Activated CD4-positive, alpha-beta T cell treated with anti-CD3 and anti-CD28 coated beads, Interleukin-2, amount 50 U/mL, for 16 hours (primary cell): ENCODE results near the gene ARHGAP6.
A peak's percentile ranks its signal among the peaks of the same experiment; 100 is the strongest.

Experiments
- DNase-seq: peaks from one replicate; pipeline ENCODE4 v3.0.0-alpha.2; 2020

Gene ARHGAP6

DNA sequence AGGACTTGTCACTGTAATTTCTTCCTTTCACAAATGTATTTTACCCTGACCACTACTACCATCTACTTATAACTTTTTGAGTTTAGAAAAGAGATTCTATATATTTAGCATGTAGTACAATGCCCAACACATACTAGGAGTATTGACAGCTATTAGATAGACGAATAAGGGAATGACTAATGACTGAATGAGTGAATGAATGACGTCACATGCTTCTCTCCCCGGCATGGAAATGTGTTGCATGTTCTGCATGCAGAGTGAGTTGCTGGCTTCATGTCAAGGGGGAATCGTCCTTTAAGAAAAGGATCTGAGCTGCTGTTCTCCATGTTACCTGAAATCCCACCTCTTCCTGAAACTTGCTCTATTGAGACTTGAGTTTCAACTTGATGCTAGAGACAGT lies 459.9 kb downstream of the ARHGAP6 start:
- DNase-seq: no peak

- DNase-seq: no peak
Observed at GRCh38 chrX:11197671-11198070, 468.0 kb downstream of the ARHGAP6 start.

- DNase-seq: no peak
Observed at GRCh38 chrX:11196476-11196875, 469.2 kb downstream of the ARHGAP6 start.

DNA sequence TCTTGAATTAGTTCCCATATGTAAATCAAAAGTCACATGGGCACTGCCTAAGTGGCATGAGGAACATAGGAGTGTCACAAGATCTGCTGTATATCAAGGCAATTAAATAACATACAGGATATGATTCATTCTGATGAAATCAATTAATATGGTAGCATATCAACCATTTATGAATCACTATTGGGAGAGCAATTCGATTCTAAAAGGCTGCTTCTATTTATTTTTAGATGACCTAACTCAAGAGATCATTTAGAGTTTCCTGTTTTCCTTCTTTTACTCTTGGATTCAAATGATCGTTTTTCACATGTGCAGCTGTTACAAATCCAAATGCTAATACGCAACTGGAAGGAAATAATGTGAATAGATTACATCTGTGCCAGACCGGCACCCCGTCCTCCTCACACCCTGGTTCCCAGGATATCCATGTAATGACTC lies 472.7 kb downstream of the ARHGAP6 start:
- DNase-seq: no peak

GRCh38 chrX:11190745-11191510 lies 474.8 kb downstream of the ARHGAP6 start:
- DNase-seq: no peak

- DNase-seq: no peak
Observed at GRCh38 chrX:11189097-11189496, 476.6 kb downstream of the ARHGAP6 start.

- DNase-seq: peak; percentile 12
Observed at GRCh38 chrX:11188664-11189063, 477.1 kb downstream of the ARHGAP6 start.

DNA sequence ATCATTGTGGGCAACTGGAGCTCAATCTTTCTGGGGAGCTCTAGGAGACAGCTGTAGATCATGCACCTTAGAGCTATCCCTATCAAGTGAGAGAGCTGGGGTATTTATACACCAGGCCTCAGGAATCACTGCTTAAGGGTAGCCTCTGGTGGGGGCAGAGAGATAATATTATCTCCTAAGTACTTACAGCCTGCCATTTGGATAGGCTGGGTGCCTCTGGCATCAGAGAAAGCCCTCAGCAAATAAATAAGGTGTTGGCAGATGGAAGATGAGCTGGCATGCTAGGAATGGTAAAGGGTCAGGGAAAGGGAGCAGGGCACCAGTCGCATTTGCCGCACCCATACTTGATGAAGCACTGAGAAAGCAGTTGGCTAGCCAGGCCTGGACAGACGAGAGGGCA lies 478.7 kb downstream of the ARHGAP6 start:
- no peak for DNase-seq

DNA sequence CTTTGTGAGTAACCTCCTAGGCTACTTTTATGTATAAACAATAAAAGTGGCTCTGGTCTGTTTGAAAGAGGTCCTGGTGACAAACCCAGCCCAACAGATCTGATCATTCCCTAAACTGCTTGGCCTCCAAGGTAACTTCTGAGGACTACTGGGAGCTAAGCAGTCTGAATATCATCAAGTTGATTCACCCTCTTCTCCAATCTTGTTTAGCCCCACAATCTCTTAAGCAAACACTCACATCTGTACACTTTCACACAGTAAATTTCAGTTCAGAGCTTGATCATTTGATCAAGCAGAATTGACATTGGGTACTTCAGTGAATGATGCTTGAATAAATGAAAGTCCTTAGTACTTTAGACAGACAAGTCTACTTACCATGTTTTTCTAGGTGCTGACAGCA lies 479.9 kb downstream of the ARHGAP6 start:
- DNase-seq: no peak

GRCh38 chrX:11180571-11180970 lies 485.1 kb downstream of the ARHGAP6 start:
- DNase-seq: no peak

DNA sequence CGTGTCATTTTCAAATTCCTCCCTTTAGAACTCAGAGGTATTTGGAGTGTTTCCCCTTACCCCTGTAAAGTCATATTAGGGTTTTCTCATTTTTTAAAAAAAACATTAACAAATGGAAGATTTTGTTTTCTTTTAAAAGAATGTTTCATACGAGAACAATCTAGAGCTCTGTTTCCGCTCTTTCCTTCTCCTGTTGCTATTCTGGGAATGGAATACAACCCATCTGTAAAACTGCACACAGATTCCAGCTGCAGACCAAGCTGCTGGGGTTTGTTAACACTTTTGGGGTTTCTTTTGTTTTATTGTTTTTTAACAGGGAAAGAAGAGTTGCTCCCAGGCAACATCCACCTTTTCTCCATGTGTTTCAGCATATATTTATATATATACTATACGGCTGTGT lies 493.3 kb downstream of the ARHGAP6 start:
- DNase-seq: no peak

DNA sequence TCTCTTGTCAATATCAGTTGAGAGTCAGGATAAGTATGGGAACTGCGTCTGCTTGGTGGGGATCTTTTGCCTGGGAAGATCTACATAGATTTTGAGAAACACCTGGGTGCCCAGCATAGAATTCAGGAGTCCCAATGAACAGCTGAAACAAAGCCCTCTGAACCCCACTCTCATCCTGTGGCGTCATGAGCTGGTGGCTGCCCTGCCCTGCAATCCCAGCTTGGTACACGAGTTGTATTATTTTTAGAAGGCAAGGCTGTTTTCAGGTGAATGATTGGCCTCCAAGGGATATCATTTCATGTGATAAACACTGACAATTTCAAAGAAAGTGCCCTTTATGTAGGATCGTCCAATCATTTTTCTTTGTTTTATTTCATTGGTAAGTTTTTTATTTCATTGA lies 493.8 kb downstream of the ARHGAP6 start:
- DNase-seq: no peak

GRCh38 chrX:11164433-11164832 lies 501.3 kb downstream of the ARHGAP6 start:
- no peak for DNase-seq

- DNase-seq: no peak
Observed at GRCh38 chrX:11159149-11159548, 506.6 kb downstream of the ARHGAP6 start.

- no peak for DNase-seq
Observed at GRCh38 chrX:11151799-11152559, 513.7 kb downstream of the ARHGAP6 start.

DNA sequence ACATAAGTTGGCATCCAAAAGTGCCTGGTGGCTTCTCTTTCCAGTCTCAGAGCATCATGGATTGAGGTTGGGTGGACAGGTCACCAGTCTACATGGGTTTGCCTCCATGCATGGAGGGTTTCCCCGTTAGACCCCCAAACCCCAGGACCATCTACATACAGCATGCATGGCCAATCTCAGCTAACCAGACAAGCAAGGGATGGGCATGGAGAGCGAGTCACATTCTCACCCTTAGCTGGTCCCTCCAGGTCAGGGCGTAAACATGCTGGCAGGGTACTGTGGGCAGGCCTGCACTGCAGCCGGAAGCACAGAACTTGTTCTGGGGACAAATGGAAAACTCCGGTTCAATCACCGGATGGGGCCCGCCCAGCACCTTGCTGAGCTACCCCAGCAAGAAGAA lies 517.3 kb downstream of the ARHGAP6 start:
- no peak for DNase-seq

DNA sequence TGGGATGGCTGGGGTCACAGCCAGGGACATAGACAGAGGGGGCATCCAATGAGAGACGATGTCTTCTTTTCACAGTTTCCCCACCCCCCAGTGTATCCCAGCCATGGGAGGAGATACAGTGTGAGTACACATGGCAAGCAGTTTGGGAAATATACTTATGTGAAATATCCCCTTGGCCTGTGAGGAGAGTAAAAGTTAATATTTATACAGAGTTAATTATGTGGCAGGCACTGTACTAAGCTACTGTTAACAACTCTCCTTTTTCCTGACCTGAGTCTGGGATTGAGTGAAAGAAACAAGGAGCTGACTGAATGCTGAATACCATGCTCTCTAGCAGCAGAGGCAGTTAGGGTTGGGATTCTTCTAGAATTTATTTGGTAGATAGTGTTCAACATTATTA lies 519.3 kb downstream of the ARHGAP6 start:
- no peak for DNase-seq

DNA sequence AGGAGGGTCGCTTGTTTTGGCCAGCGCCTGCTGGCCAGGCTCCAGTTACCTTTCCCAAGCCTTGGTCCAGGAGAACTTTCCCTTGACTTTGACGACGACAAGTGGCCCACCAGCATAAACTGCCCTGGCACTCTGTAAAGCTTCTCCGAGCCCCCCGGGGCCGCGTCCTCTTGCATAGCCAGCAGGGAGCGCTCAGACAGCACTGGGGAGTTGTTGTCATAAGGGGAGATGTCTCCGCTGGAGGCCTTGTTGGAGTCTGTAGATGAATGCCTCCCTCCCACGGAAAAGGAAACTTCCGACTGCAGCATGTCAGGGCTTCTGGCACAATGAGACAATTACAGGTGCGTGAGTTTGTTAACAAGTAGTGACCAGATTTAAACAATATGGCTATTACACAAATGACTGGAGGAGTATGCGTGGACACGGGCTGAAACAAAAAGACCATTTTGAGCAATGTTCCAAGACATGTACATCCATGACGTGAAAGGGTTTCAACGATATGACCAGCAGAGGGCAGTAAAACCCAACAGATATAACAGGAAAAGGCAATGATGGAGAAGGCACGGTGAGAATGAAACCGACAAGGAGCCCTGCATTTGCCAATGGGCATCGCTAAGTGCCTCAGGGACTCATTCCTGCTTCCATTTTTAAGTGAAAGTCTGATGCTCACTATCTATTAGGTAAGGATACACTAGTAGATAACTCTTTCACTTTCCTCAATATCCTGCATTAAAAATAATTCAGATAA lies 521.6 kb downstream of the ARHGAP6 start:
- peak; percentile 81 for DNase-seq

- no peak for DNase-seq
Observed at GRCh38 chrX:11138498-11139390, 527.0 kb downstream of the ARHGAP6 start.

DNA sequence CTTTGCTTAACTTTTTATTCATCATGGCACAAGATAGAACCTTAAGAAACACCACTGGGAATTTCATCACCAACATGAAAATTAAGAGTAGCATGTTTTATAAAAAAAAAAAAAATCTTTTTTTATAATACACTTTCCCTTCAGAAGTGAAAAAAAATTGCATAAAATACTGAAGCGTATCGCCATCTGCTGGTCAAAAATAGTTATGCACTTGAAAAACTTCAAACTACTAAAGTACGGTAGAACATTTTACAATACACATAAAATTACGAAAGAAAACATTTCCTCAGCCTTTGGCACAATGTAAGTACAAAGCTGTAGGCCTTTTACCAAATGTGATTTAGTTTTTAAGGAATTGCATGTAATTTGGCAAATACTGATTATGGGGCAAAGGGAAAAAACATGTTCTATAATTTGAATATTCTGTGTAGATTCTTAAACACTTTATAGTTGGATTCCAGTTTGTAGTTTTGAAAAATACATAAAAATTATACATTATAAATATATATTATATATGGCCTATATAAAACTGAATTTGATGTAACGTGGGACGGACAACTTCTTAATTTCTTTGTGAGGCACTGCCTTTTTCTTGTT lies 528.1 kb downstream of the ARHGAP6 start:
- DNase-seq: peak; percentile 22

DNA sequence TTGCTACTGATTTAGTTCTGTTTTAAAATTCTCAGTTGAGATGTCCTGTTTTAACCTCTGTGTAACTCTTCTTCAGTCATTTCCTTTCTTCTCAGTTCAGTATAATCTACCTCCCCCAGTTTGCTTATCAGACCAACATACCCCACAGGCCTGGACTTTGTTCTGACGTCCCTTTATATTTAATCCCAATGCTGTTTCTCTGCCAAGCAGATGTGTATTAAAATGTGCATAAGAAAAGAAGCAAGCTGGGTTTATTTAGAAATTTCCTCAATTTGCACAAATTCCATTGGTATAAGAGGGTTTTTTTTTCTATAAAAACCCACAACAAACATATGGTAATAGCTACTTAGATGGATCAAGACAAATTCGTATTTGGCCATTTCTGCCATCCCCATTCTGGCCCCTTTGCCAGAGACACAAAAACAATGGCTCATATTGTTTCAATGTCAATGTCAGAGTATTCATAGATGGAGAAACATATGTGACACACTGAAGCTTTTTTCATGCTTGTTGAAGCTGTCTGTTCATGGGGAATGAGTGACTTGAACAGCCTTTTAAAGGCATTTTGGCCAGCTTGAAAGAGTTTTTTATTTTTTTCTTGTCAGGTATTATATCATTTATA lies 530.0 kb downstream of the ARHGAP6 start:
- DNase-seq: no peak

DNA sequence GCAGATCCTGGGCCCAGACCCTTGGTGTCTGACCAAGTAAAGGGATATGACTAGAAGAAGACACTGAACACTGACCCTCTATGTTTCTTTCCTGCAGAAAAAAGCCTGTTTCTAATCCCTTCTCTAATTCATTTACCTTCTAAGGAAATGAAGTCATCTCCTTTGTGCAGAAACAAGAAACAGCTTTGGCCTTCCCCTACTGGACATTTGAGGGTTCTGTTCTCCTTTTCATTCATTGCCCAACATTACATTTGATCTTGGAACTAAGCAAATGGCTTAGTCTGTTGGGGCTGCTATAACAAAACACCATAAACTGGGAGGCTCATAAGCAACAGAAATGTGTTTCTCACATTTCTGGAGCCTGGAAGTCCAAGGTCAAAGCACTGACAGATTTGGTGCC lies 534.6 kb downstream of the ARHGAP6 start:
- DNase-seq: no peak
